Mammary epithelial cell (primary cell): Measurements from ENCODE around the gene NADK.

ENCODE experiments used
- CTCF ChIP-seq, 2 donors: IDR thresholded peaks in 1 of 2; conservative IDR thresholded peaks in 1 of 2; 2 replicates each; pipeline ENCODE4 v1.5.1; 2011 to 2012; ENCODE audit warnings: inconsistent platforms in 2 of 2, low read length in 2 of 2, mild to moderate bottlenecking in 2 of 2, control low read depth in 1 of 2, low read depth in 1 of 2; ENCODE audit not compliant: insufficient read depth in 1 of 2; ENCODE audit errors: extremely low read depth in 1 of 2
- EZH2 ChIP-seq: IDR thresholded peaks from 2 replicates; pipeline ENCODE4 v1.6.1; 2012; ENCODE audit warnings: low read length, inconsistent platforms, borderline replicate concordance

GRCh38 chr1:1779320-1779675, 1.0 kb upstream of the NADK start:
- TF ChIP-seq CTCF (conservative IDR thresholded peaks at IDR 0.05 in 1 of 2, IDR thresholded peaks at IDR 0.05 in 1 of 2; ENCODE audit: extremely low read depth in 1 of 2, insufficient read depth in 1 of 2, low read depth in 1 of 2, low read length in 2 of 2) (no peak), EZH2 (no peak)
